ENCODE results near the gene GAS7. TPM values are rescaled to one million over a fixed set of nuclear protein-coding genes. Genes with fewer than 3 reads are reported as not detected.

GAS7 gene
- total RNA-seq = 10 to 100 TPM in 6 of 7 donors, 1 to 10 TPM in 1; 9.1 to 48.0 (median 24.2) TPM
- polyA plus RNA-seq = 10 to 100 TPM in 1 of 2 donors, 1 to 10 TPM in 1; 7.1 to 28.8 TPM
- long read RNA-seq, donor 1, partial matches to known transcripts = 2 of 26 reads
- long read RNA-seq, donor 1, other reads (novel, unspliced or antisense) = 23 of 26 reads
- long read RNA-seq, donor 2, full-length matches to known transcripts = 7 of 7 reads
- long read RNA-seq, donor 2, partial matches to known transcripts = 0 of 7 reads
- long read RNA-seq, donor 2, other reads (novel, unspliced or antisense) = 0 of 7 reads
- long read RNA-seq, donor 3, full-length matches to known transcripts = 17 of 44 reads
- long read RNA-seq, donor 3, partial matches to known transcripts = 2 of 44 reads
- long read RNA-seq, donor 3, other reads (novel, unspliced or antisense) = 25 of 44 reads

- WGBS, 3 donors = 1% methylated on average over 67 to 83 of the region's 86 CpGs
- no peaks in the 10 kb centered on the region for H3K27me3 ChIP-seq
- intact Hi-C loops (cut with DNase I) = no loop called here
- peak within 1 kb of the TSS; percentile 78 for H3K4me3 ChIP-seq
- no peaks in the 10 kb centered on the region for H3K36me3 ChIP-seq
- H3K9me3 ChIP-seq = no peaks in the 10 kb centered on the region
- H3K4me1 ChIP-seq (ENCODE audit: insufficient read depth) = peaks cover 3% of the 10 kb centered on the region
- H3K27ac ChIP-seq = no peak within 1 kb of the TSS
- DNase-seq = peak; percentile 72 to 85 (median 73)
- TF ChIP-seq POLR2A (IDR thresholded peaks at IDR 0.05) (no peak), CTCF (IDR thresholded peaks at IDR 0.05) (no peak), EP300 (IDR thresholded peaks at IDR 0.05) (no peak)
These were observed at the start of gene GAS7 for GRCh38 chr17:10198509-10199249. Gene GAS7, minus strand, starts transcription at chr17:10198606.

- Histone ChIP-seq H3K27me3 (no peaks in the 10 kb centered on the region), H3K4me1 (ENCODE audit: insufficient read depth) (peaks cover 4% of the 10 kb centered on the region), H3K9me3 (no peaks in the 10 kb centered on the region), H3K36me3 (no peaks in the 10 kb centered on the region), H3K27ac (no peak overlapping the region), H3K4me3 (no peak overlapping the region)
- TF ChIP-seq POLR2A (IDR thresholded peaks at IDR 0.05) (no peak), CTCF (IDR thresholded peaks at IDR 0.05) (no peak), EP300 (IDR thresholded peaks at IDR 0.05) (no peak)
- WGBS, 3 donors = 4 to 20% (median 6%) methylated on average over 4 of the region's 4 CpGs
- intact Hi-C loops (cut with DNase I) = no loop called here
- no peak for DNase-seq
These were observed 49.4 kb upstream of the GAS7 start for GRCh38 chr17:10247810-10248209.

GRCh38 chr17:10243883-10244844 lies 45.8 kb upstream of the GAS7 start:
- Histone ChIP-seq H3K4me3 (no peak overlapping the region), H3K9me3 (no peaks in the 10 kb centered on the region), H3K27ac (no peak overlapping the region), H3K4me1 (ENCODE audit: insufficient read depth) (peaks cover 4% of the 10 kb centered on the region), H3K36me3 (no peaks in the 10 kb centered on the region), H3K27me3 (no peaks in the 10 kb centered on the region)
- TF ChIP-seq POLR2A (IDR thresholded peaks at IDR 0.05) (no peak), CTCF (IDR thresholded peaks at IDR 0.05) (no peak), EP300 (IDR thresholded peaks at IDR 0.05) (no peak)
- DNase-seq = peak in 3 of 5 donors; percentile 19 to 22 (median 19)
- 16 to 23% (median 21%) methylated on average over 12 of the region's 12 CpGs for WGBS, 3 donors
- intact Hi-C loops (cut with DNase I) = no loop called here

- 12 to 37% (median 22%) methylated on average over 4 of the region's 4 CpGs for WGBS, 3 donors
- no peaks in the 10 kb centered on the region for H3K27me3 ChIP-seq
- no peak overlapping the region for H3K27ac ChIP-seq
- DNase-seq = no peak
- no peaks in the 10 kb centered on the region for H3K9me3 ChIP-seq
- intact Hi-C loops (cut with DNase I) = no loop called here
- peaks cover 4% of the 10 kb centered on the region for H3K4me1 ChIP-seq (ENCODE audit: insufficient read depth)
- no peak for TF ChIP-seq CTCF (IDR thresholded peaks at IDR 0.05)
- no peak for TF ChIP-seq EP300 (IDR thresholded peaks at IDR 0.05)
- no peak for TF ChIP-seq POLR2A (IDR thresholded peaks at IDR 0.05)
- no peak overlapping the region for H3K4me3 ChIP-seq
- no peaks in the 10 kb centered on the region for H3K36me3 ChIP-seq
These were observed 43.4 kb upstream of the GAS7 start for GRCh38 chr17:10241781-10242180.
